Measurements from ENCODE around the gene NBEAL1.

GRCh38 chr2:203170502-203170901, 155.8 kb downstream of the NBEAL1 start:
- TF ChIP-seq, protein P1, sequence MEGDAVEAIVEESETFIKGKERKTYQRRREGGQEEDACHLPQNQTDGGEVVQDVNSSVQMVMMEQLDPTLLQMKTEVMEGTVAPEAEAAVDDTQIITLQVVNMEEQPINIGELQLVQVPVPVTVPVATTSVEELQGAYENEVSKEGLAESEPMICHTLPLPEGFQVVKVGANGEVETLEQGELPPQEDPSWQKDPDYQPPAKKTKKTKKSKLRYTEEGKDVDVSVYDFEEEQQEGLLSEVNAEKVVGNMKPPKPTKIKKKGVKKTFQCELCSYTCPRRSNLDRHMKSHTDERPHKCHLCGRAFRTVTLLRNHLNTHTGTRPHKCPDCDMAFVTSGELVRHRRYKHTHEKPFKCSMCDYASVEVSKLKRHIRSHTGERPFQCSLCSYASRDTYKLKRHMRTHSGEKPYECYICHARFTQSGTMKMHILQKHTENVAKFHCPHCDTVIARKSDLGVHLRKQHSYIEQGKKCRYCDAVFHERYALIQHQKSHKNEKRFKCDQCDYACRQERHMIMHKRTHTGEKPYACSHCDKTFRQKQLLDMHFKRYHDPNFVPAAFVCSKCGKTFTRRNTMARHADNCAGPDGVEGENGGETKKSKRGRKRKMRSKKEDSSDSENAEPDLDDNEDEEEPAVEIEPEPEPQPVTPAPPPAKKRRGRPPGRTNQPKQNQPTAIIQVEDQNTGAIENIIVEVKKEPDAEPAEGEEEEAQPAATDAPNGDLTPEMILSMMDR (IDR thresholded peaks at IDR 0.05): no peak
- no peak for TF ChIP-seq POLR2A (IDR thresholded peaks at IDR 0.05)
- TF ChIP-seq EP300 (IDR thresholded peaks at IDR 0.05): no peak

Data from tibial nerve (tissue), 4 donors.